T-helper 17 cell (primary cell): ENCODE results near the gene RSRC1. TPM values are rescaled to one million over a fixed set of nuclear protein-coding genes. Genes with fewer than 3 reads are reported as not detected.
"Not testable (repeated sequence)": the region's sequence is repeated elsewhere in the genome, so short reads cannot be mapped to it uniquely, and the experiment has no call there.

Source experiments
- ATAC-seq: fragments of 150-1000 bp; cut with Tn5 transposase; 2 replicates; pipeline ENCODE4 v1.10.0; 2021; ENCODE audit warnings: mild to moderate bottlenecking, moderate library complexity
- DNase-seq, 3 donors: peaks; one replicate each; pipeline versions ENCODE4 v3.0.0 to v3.0.0-alpha.2; 2020 to 2021
- H3K9me3 ChIP-seq: one replicate; pipeline ENCODE4 v1.7.0; 2013; ENCODE audit warnings: low read length, mild to moderate bottlenecking; ENCODE audit not compliant: control insufficient read depth, poor library complexity, severe bottlenecking
- H3K27ac Mint-ChIP-seq: one replicate; pipeline ENCODE4 v1.8.0; 2022; ENCODE audit warnings: mild to moderate bottlenecking, moderate library complexity, mixed read lengths
- H3K27me3 Mint-ChIP-seq: one replicate; pipeline ENCODE4 v1.8.0; 2022; ENCODE audit warnings: mixed read lengths
- H3K36me3 Mint-ChIP-seq: one replicate; pipeline ENCODE4 v1.8.0; 2022; ENCODE audit warnings: low read depth, mixed read lengths
- H3K4me1 Mint-ChIP-seq: one replicate; pipeline ENCODE4 v1.8.0; 2022; ENCODE audit warnings: mild to moderate bottlenecking, mixed read lengths
- H3K4me3 Mint-ChIP-seq: one replicate; pipeline ENCODE4 v1.8.0; 2022; ENCODE audit warnings: mild to moderate bottlenecking, moderate library complexity, mixed read lengths
- total RNA-seq, 4 donors: library from RNA in 2 of 4; stranded (reverse) in 2 of 4; gene quantifications; one replicate each; pipeline ENCODE4 v1.2.3 and lab custom pipeline; 2022 to 2026

The RSRC1 gene
- total RNA-seq, 2 donors from 2014 or later: 30.8 to 31.6 TPM

- DNase-seq (no peak), ATAC-seq (no peak)
- no peaks in the 10 kb centered on the region for H3K4me1 Mint-ChIP-seq
- H3K27ac Mint-ChIP-seq: no peak overlapping the region
- H3K9me3 ChIP-seq: no peaks in the 10 kb centered on the region
- no peaks in the 10 kb centered on the region for H3K27me3 Mint-ChIP-seq
- peaks cover 4% of the 10 kb centered on the region for H3K36me3 Mint-ChIP-seq
- no peak overlapping the region for H3K4me3 Mint-ChIP-seq
Measured at GRCh38 chr3:158509891-158510290, 400.0 kb downstream of the RSRC1 start.

- DNase-seq, H3K36me3 Mint-ChIP-seq, ATAC-seq, H3K27me3 Mint-ChIP-seq, H3K4me3 Mint-ChIP-seq, H3K4me1 Mint-ChIP-seq, H3K9me3 ChIP-seq, H3K27ac Mint-ChIP-seq: not testable (repeated sequence)
Measured at GRCh38 chr3:158516729-158517128, 406.8 kb downstream of the RSRC1 start.

GRCh38 chr3:158519776-158520175, 409.9 kb downstream of the RSRC1 start:
- H3K36me3 Mint-ChIP-seq: peaks cover 2% of the 10 kb centered on the region
- H3K27me3 Mint-ChIP-seq: no peaks in the 10 kb centered on the region
- H3K27ac Mint-ChIP-seq: no peak overlapping the region
- no peaks in the 10 kb centered on the region for H3K9me3 ChIP-seq
- DNase-seq (no peak), ATAC-seq (no peak)
- H3K4me3 Mint-ChIP-seq: no peak overlapping the region
- H3K4me1 Mint-ChIP-seq: peaks cover 5% of the 10 kb centered on the region

- peaks cover 2% of the 10 kb centered on the region for H3K36me3 Mint-ChIP-seq
- peaks cover 5% of the 10 kb centered on the region for H3K4me1 Mint-ChIP-seq
- no peak overlapping the region for H3K27ac Mint-ChIP-seq
- H3K9me3 ChIP-seq: no peaks in the 10 kb centered on the region
- ATAC-seq (no peak), DNase-seq (no peak)
- H3K27me3 Mint-ChIP-seq: no peaks in the 10 kb centered on the region
- no peak overlapping the region for H3K4me3 Mint-ChIP-seq
Measured at GRCh38 chr3:158520433-158520832, 410.5 kb downstream of the RSRC1 start.

GRCh38 chr3:158522221-158523136, 412.6 kb downstream of the RSRC1 start:
- Mint-ChIP-seq H3K27me3 (no peaks in the 10 kb centered on the region), H3K4me1 (peaks cover 5% of the 10 kb centered on the region), H3K4me3 (no peak overlapping the region), H3K27ac (no peak overlapping the region), H3K36me3 (peaks cover 2% of the 10 kb centered on the region)
- H3K9me3 ChIP-seq: no peaks in the 10 kb centered on the region
- DNase-seq: no peak
- ATAC-seq: no peak

GRCh38 chr3:158528076-158528674, 418.3 kb downstream of the RSRC1 start:
- H3K36me3 Mint-ChIP-seq: no peaks in the 10 kb centered on the region
- ATAC-seq: no peak
- no peaks in the 10 kb centered on the region for H3K27me3 Mint-ChIP-seq
- H3K4me1 Mint-ChIP-seq: no peaks in the 10 kb centered on the region
- H3K4me3 Mint-ChIP-seq: no peak overlapping the region
- DNase-seq: no peak
- no peak overlapping the region for H3K27ac Mint-ChIP-seq
- H3K9me3 ChIP-seq: no peaks in the 10 kb centered on the region

GRCh38 chr3:158531334-158531733, 421.4 kb downstream of the RSRC1 start:
- no peaks in the 10 kb centered on the region for H3K9me3 ChIP-seq
- no peak for DNase-seq

GRCh38 chr3:158532099-158532734, 422.3 kb downstream of the RSRC1 start:
- Mint-ChIP-seq H3K27me3 (no peaks in the 10 kb centered on the region), H3K27ac (no peak overlapping the region), H3K36me3 (no peaks in the 10 kb centered on the region), H3K4me1 (no peaks in the 10 kb centered on the region), H3K4me3 (no peak overlapping the region)
- no peak for DNase-seq
- ATAC-seq: no peak
- no peaks in the 10 kb centered on the region for H3K9me3 ChIP-seq

More at GRCh38 chr3:158531334-158531733, 421.4 kb downstream of the RSRC1 start:
- no peak for ATAC-seq
- Mint-ChIP-seq H3K4me1 (no peaks in the 10 kb centered on the region), H3K27me3 (no peaks in the 10 kb centered on the region), H3K4me3 (no peak overlapping the region), H3K36me3 (no peaks in the 10 kb centered on the region), H3K27ac (no peak overlapping the region)

- H3K4me1 Mint-ChIP-seq: peaks cover 3% of the 10 kb centered on the region
- H3K9me3 ChIP-seq: no peaks in the 10 kb centered on the region
Measured at GRCh38 chr3:158535918-158536317, 426.0 kb downstream of the RSRC1 start.

GRCh38 chr3:158539414-158540014, 429.6 kb downstream of the RSRC1 start:
- H3K4me3 Mint-ChIP-seq: no peak overlapping the region
- peaks cover 3% of the 10 kb centered on the region for H3K4me1 Mint-ChIP-seq
- no peaks in the 10 kb centered on the region for H3K36me3 Mint-ChIP-seq
- DNase-seq (peak in 1 of 3 donors; percentile 20), ATAC-seq (peak; percentile 71)
- H3K27ac Mint-ChIP-seq: no peak overlapping the region
- no peaks in the 10 kb centered on the region for H3K27me3 Mint-ChIP-seq
- H3K9me3 ChIP-seq: no peaks in the 10 kb centered on the region

More at GRCh38 chr3:158535918-158536317, 426.0 kb downstream of the RSRC1 start:
- ATAC-seq (no peak), DNase-seq (no peak)
- no peaks in the 10 kb centered on the region for H3K36me3 Mint-ChIP-seq
- no peaks in the 10 kb centered on the region for H3K27me3 Mint-ChIP-seq
- no peak overlapping the region for H3K4me3 Mint-ChIP-seq
- no peak overlapping the region for H3K27ac Mint-ChIP-seq

GRCh38 chr3:158540066-158540465, 430.2 kb downstream of the RSRC1 start:
- no peaks in the 10 kb centered on the region for H3K9me3 ChIP-seq
- no peak for DNase-seq
- no peak overlapping the region for H3K27ac Mint-ChIP-seq
- H3K36me3 Mint-ChIP-seq: no peaks in the 10 kb centered on the region
- H3K4me1 Mint-ChIP-seq: peaks cover 3% of the 10 kb centered on the region
- H3K4me3 Mint-ChIP-seq: no peak overlapping the region
- ATAC-seq: no peak
- no peaks in the 10 kb centered on the region for H3K27me3 Mint-ChIP-seq

- Mint-ChIP-seq H3K4me3 (no peak overlapping the region), H3K27me3 (no peaks in the 10 kb centered on the region), H3K27ac (no peak overlapping the region), H3K36me3 (peaks cover 3% of the 10 kb centered on the region), H3K4me1 (no peaks in the 10 kb centered on the region)
- no peak for DNase-seq
- H3K9me3 ChIP-seq: no peaks in the 10 kb centered on the region
- no peak for ATAC-seq
Measured at GRCh38 chr3:158548691-158549090, 438.8 kb downstream of the RSRC1 start.

- not testable (repeated sequence) for H3K4me3 Mint-ChIP-seq, H3K4me1 Mint-ChIP-seq, H3K27ac Mint-ChIP-seq, H3K9me3 ChIP-seq, ATAC-seq, DNase-seq, H3K36me3 Mint-ChIP-seq, H3K27me3 Mint-ChIP-seq
Measured at GRCh38 chr3:158549938-158550337, 440.0 kb downstream of the RSRC1 start.
